A549 (cell line): ENCODE results near the gene AUTS2.

Source experiments
- EHF ChIP-seq: fragments of 250-450 bp; sonication (Bioruptor Pico); IDR thresholded peaks from 2 replicates; pipeline ENCODE4 v1.5.0; 2020; ENCODE audit warnings: mild to moderate bottlenecking
- HOXA7 ChIP-seq: fragments of 250-450 bp; sonication (Bioruptor Pico); IDR thresholded peaks from 2 replicates; pipeline ENCODE4 v1.5.0; 2020; ENCODE audit warnings: mild to moderate bottlenecking, moderate library complexity
- JUNB ChIP-seq: fragments of >200 bp; sonication (Bioruptor Twin); formaldehyde crosslinking; IDR thresholded peaks from 2 replicates; pipeline ENCODE4 v1.6.1; 2016
- MAFK ChIP-seq: fragments of 450-650 bp; IDR thresholded peaks from 2 replicates; pipeline ENCODE4 v1.6.1; 2014; ENCODE audit not compliant: partially characterized antibody
- MYC ChIP-seq: IDR thresholded peaks from 2 replicates; pipeline ENCODE4 v1.6.1; 2012; ENCODE audit warnings: mild to moderate bottlenecking, inconsistent platforms, low read length, improper control_type of control experiment, borderline replicate concordance
- POLR2A ChIP-seq: IDR thresholded peaks from 2 replicates; pipeline ENCODE4 v1.6.1; 2012; ENCODE audit warnings: mild to moderate bottlenecking, low read length
- POLR2AphosphoS2 ChIP-seq: conservative IDR thresholded peaks from 2 replicates; pipeline ENCODE4 v1.6.1; 2012; ENCODE audit warnings: low read length, improper control_type of control experiment, inconsistent platforms
- RNF2 ChIP-seq: fragments of 200-600 bp; sonication (generic); IDR thresholded peaks from 2 replicates; pipeline ENCODE4 v1.6.1; 2016; ENCODE audit warnings: low read depth, mild to moderate bottlenecking, antibody characterized with exemption, moderate library complexity, borderline replicate concordance
- SMC3 ChIP-seq: fragments of >200 bp; sonication (Bioruptor Twin); formaldehyde crosslinking; IDR thresholded peaks from 3 replicates; pipeline ENCODE4 v1.6.1; 2018; ENCODE audit warnings: inconsistent platforms
- TFCP2L1 ChIP-seq: fragments of 250-450 bp; sonication (Bioruptor Pico); IDR thresholded peaks from 2 replicates; pipeline ENCODE4 v1.5.0; 2021; ENCODE audit warnings: mild to moderate bottlenecking
- TF ChIP-seq, protein P1 (sequence below): fragments of 200-600 bp; sonication (generic); IDR thresholded peaks from 2 replicates; pipeline ENCODE4 v1.6.1; 2016; ENCODE audit warnings: antibody characterized with exemption, mild to moderate bottlenecking, moderate library complexity
- TF ChIP-seq, protein P2 (sequence below): fragments of >200 bp; sonication (Bioruptor Twin); formaldehyde crosslinking; IDR thresholded peaks from 3 replicates; pipeline ENCODE4 v1.5.1; 2016
- TF ChIP-seq, protein P3 (sequence below): IDR thresholded peaks from 2 replicates; pipeline ENCODE4 v1.6.1; 2012
- TF ChIP-seq, protein P4 (sequence below): IDR thresholded peaks from 2 replicates; pipeline ENCODE4 v1.6.1; 2012

- TF ChIP-seq, protein P1, sequence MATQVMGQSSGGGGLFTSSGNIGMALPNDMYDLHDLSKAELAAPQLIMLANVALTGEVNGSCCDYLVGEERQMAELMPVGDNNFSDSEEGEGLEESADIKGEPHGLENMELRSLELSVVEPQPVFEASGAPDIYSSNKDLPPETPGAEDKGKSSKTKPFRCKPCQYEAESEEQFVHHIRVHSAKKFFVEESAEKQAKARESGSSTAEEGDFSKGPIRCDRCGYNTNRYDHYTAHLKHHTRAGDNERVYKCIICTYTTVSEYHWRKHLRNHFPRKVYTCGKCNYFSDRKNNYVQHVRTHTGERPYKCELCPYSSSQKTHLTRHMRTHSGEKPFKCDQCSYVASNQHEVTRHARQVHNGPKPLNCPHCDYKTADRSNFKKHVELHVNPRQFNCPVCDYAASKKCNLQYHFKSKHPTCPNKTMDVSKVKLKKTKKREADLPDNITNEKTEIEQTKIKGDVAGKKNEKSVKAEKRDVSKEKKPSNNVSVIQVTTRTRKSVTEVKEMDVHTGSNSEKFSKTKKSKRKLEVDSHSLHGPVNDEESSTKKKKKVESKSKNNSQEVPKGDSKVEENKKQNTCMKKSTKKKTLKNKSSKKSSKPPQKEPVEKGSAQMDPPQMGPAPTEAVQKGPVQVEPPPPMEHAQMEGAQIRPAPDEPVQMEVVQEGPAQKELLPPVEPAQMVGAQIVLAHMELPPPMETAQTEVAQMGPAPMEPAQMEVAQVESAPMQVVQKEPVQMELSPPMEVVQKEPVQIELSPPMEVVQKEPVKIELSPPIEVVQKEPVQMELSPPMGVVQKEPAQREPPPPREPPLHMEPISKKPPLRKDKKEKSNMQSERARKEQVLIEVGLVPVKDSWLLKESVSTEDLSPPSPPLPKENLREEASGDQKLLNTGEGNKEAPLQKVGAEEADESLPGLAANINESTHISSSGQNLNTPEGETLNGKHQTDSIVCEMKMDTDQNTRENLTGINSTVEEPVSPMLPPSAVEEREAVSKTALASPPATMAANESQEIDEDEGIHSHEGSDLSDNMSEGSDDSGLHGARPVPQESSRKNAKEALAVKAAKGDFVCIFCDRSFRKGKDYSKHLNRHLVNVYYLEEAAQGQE, result no peak
- TF ChIP-seq, protein P2, sequence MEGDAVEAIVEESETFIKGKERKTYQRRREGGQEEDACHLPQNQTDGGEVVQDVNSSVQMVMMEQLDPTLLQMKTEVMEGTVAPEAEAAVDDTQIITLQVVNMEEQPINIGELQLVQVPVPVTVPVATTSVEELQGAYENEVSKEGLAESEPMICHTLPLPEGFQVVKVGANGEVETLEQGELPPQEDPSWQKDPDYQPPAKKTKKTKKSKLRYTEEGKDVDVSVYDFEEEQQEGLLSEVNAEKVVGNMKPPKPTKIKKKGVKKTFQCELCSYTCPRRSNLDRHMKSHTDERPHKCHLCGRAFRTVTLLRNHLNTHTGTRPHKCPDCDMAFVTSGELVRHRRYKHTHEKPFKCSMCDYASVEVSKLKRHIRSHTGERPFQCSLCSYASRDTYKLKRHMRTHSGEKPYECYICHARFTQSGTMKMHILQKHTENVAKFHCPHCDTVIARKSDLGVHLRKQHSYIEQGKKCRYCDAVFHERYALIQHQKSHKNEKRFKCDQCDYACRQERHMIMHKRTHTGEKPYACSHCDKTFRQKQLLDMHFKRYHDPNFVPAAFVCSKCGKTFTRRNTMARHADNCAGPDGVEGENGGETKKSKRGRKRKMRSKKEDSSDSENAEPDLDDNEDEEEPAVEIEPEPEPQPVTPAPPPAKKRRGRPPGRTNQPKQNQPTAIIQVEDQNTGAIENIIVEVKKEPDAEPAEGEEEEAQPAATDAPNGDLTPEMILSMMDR, result no peak
- no peak for TF ChIP-seq POLR2A
- TF ChIP-seq TFCP2L1 (CRISPR knock-in tag), result no peak
- TF ChIP-seq SMC3, result no peak
- no peak for TF ChIP-seq EHF (CRISPR knock-in tag)
- TF ChIP-seq POLR2AphosphoS2, result no peak
- TF ChIP-seq MAFK, result no peak
- TF ChIP-seq, protein P3, sequence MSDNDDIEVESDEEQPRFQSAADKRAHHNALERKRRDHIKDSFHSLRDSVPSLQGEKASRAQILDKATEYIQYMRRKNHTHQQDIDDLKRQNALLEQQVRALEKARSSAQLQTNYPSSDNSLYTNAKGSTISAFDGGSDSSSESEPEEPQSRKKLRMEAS, result no peak
- TF ChIP-seq RNF2, result no peak
- TF ChIP-seq, protein P4, sequence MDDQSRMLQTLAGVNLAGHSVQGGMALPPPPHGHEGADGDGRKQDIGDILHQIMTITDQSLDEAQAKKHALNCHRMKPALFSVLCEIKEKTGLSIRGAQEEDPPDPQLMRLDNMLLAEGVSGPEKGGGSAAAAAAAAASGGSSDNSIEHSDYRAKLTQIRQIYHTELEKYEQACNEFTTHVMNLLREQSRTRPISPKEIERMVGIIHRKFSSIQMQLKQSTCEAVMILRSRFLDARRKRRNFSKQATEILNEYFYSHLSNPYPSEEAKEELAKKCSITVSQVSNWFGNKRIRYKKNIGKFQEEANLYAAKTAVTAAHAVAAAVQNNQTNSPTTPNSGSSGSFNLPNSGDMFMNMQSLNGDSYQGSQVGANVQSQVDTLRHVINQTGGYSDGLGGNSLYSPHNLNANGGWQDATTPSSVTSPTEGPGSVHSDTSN, result no peak
- no peak for TF ChIP-seq JUNB
- TF ChIP-seq HOXA7, result no peak
- no peak for TF ChIP-seq MYC
Measured at GRCh38 chr7:69550991-69551390, 47.3 kb upstream of the AUTS2 start.
